Left lung (tissue), 10 donors: ENCODE data around the gene FOXP2. TPM values are rescaled to one million over a fixed set of nuclear protein-coding genes. Genes with fewer than 3 reads are reported as not detected.

ENCODE experiments used
- ATAC-seq: fragments of 200-7000 bp; cut with Tn5 transposase; one replicate; pipeline ENCODE4 v1.9.1; 2020; ENCODE audit warnings: moderate library complexity
- DNase-seq, 4 donors: peaks; one replicate each; pipeline ENCODE4 v3.0.0-alpha.2; 2013 to 2020
- H3K27ac ChIP-seq, 2 donors: fragments of 200-600 bp; sonication (generic) in 1 of 2; one replicate each; pipeline versions ENCODE4 v1.5.0 to v1.8.0; 2020 to 2021
- H3K27me3 ChIP-seq, 2 donors: fragments of 200-600 bp; sonication (generic) in 1 of 2; one replicate each; pipeline versions ENCODE4 v1.5.0 to v1.8.0; 2020 to 2021
- H3K36me3 ChIP-seq, 2 donors: fragments of 200-600 bp; sonication (generic) in 1 of 2; one replicate each; pipeline versions ENCODE4 v1.5.0 to v1.8.0; 2020 to 2021
- H3K4me1 ChIP-seq, 2 donors: fragments of 200-600 bp; one replicate each; pipeline ENCODE4 v1.8.0; 2021
- H3K4me3 ChIP-seq, 2 donors: fragments of 200-600 bp; sonication (generic) in 1 of 2; one replicate each; pipeline versions ENCODE4 v1.5.0 to v1.8.0; 2020 to 2021; ENCODE audit warnings: mild to moderate bottlenecking in 1 of 2
- H3K9me3 ChIP-seq, 2 donors: fragments of 200-600 bp; sonication (generic) in 1 of 2; one replicate each; pipeline versions ENCODE4 v1.5.0 to v1.8.0; 2020 to 2021
- CTCF ChIP-seq, 2 donors: fragments of 200-600 bp; sonication (generic) in 1 of 2; IDR thresholded peaks; one replicate each; pipeline versions ENCODE4 v1.5.0 to v1.8.0; 2021; ENCODE audit warnings: antibody characterized with exemption in 2 of 2
- intact Hi-C, 2 donors: fragments of 100-400 bp; cut with DNase I; formaldehyde crosslinking; loops; one replicate each; pipeline versions ENCODE4 v1.11.2 to v1.14.2; 2022
- polyA plus RNA-seq, 6 donors: library from polyadenylated mRNA; unstranded; fragments of 120-200 nt; gene quantifications; one replicate each; pipeline ENCODE4 v1.2.1, GENCODE V29; 2013; ENCODE audit not compliant: insufficient read length in 6 of 6
- total RNA-seq, 2 donors: library from RNA; stranded (reverse); fragmentation: NEBNext Ultra II Directional; extraction: Animal tissue kit (Norgen Biotek cat#: 25700); gene quantifications; one replicate each; pipeline ENCODE4 v1.2.1, GENCODE V29; 2021
- donor health status: DM: no; HTN: yes; CAD: no.
- donor health status: DM: no; HTN: no; CAD: no.

The FOXP2 gene
- total and polyA plus RNA-seq, 8 donors = 5.9 to 86.8 (median 50.3) TPM

- DNase-seq (peak in 1 of 4 donors; percentile 69), ATAC-seq (no peak)
- H3K4me3 ChIP-seq = no peak overlapping the region
- intact Hi-C loops = no loop called here
- H3K4me1 ChIP-seq = no peaks in the 10 kb centered on the region
- no peak overlapping the region for H3K27ac ChIP-seq
- TF ChIP-seq CTCF (IDR thresholded peaks at IDR 0.05) = no peak
- H3K9me3 ChIP-seq = peaks cover 0 to 3% of the 10 kb centered on the region in 2 donors
- no peaks in the 10 kb centered on the region for H3K36me3 ChIP-seq
- no peaks in the 10 kb centered on the region for H3K27me3 ChIP-seq
These were observed 104.6 kb downstream of the FOXP2 start for GRCh38 chr7:114519240-114519639.

- H3K27me3 ChIP-seq = no peaks in the 10 kb centered on the region
- ATAC-seq (no peak), DNase-seq (no peak)
- H3K27ac ChIP-seq = no peak overlapping the region
- TF ChIP-seq CTCF (IDR thresholded peaks at IDR 0.05) = no peak
- no peaks in the 10 kb centered on the region for H3K4me1 ChIP-seq
- no peak overlapping the region for H3K4me3 ChIP-seq
- intact Hi-C loops = no loop called here
- no peaks in the 10 kb centered on the region for H3K36me3 ChIP-seq
- H3K9me3 ChIP-seq = no peaks in the 10 kb centered on the region
These were observed 107.5 kb downstream of the FOXP2 start for GRCh38 chr7:114522081-114522480.

GRCh38 chr7:114527589-114527988 lies 113.0 kb downstream of the FOXP2 start:
- no peaks in the 10 kb centered on the region for H3K36me3 ChIP-seq
- DNase-seq = no peak
- no peaks in the 10 kb centered on the region for H3K9me3 ChIP-seq
- no peak overlapping the region for H3K4me3 ChIP-seq
- H3K27me3 ChIP-seq = no peaks in the 10 kb centered on the region
- intact Hi-C loops = no loop called here
- no peak for TF ChIP-seq CTCF (IDR thresholded peaks at IDR 0.05)
- no peak overlapping the region for H3K27ac ChIP-seq
- no peaks in the 10 kb centered on the region for H3K4me1 ChIP-seq
- ATAC-seq = no peak

- no peak overlapping the region for H3K27ac ChIP-seq
- no peaks in the 10 kb centered on the region for H3K27me3 ChIP-seq
- no peaks in the 10 kb centered on the region for H3K4me1 ChIP-seq
- H3K9me3 ChIP-seq = no peaks in the 10 kb centered on the region
- DNase-seq (peak in 1 of 4 donors; percentile 19), ATAC-seq (no peak)
- TF ChIP-seq CTCF (IDR thresholded peaks at IDR 0.05) = no peak
- H3K4me3 ChIP-seq = no peak overlapping the region
- H3K36me3 ChIP-seq = no peaks in the 10 kb centered on the region
- intact Hi-C loops = no loop called here
These were observed 115.5 kb downstream of the FOXP2 start for GRCh38 chr7:114530057-114530611.

GRCh38 chr7:114531326-114531725 lies 116.7 kb downstream of the FOXP2 start:
- no peak for ATAC-seq
- no peak overlapping the region for H3K27ac ChIP-seq

More at GRCh38 chr7:114531326-114531725, 116.7 kb downstream of the FOXP2 start:
- no peak for TF ChIP-seq CTCF (IDR thresholded peaks at IDR 0.05)
- no peaks in the 10 kb centered on the region for H3K27me3 ChIP-seq
- no peaks in the 10 kb centered on the region for H3K9me3 ChIP-seq
- no peaks in the 10 kb centered on the region for H3K36me3 ChIP-seq
- DNase-seq = no peak
- intact Hi-C loops = no loop called here
- no peaks in the 10 kb centered on the region for H3K4me1 ChIP-seq
- H3K4me3 ChIP-seq = no peak overlapping the region
